ENCODE results near the gene RMP24.

The RMP24 gene

DNA sequence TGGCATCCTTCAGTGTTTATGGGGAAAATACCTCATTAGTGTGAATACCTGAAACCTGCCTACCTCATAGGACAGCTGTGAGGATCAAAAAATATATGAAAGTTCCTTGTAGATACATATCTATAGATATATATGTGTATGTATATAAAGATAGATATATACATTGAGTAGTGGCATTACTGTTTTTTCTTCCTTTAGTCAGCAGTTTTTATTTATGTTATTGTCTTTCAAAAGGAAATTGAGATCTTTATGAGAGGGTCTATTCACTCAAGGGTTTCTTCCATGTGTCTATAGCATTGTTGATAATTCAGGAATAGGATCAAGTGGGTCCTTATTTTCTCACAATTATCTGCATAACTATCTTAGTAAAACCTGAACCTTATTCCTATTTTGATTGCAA, 6.6 kb downstream of the RMP24 start:
- Histone ChIP-seq H3K4me3 (ENCODE audit: low read length) (no peak overlapping the region), H3K27me3 (replicated peaks; ENCODE audit: insufficient read depth, low read length) (no peaks in the 10 kb centered on the region), H3K9me3 (replicated peaks; ENCODE audit: insufficient read depth, low read length) (no peaks in the 10 kb centered on the region), H3K27ac (ENCODE audit: low read length) (no peak overlapping the region), H3K79me2 (ENCODE audit: low read length) (peaks cover 19% of the 10 kb centered on the region), H3K4me2 (ENCODE audit: low read depth, low read length) (no peak overlapping the region), H4K20me1 (ENCODE audit: insufficient read depth, low read length) (no peaks in the 10 kb centered on the region), H3F3A (ENCODE audit: insufficient read depth, low read length) (no peaks in the 10 kb centered on the region), H3K4me1 (ENCODE audit: low read length) (peaks cover 3% of the 10 kb centered on the region; the same call in 1 of the 2 replicates), H3K9ac (ENCODE audit: low read length) (no peak overlapping the region), H3K36me3 (replicated peaks; ENCODE audit: insufficient read depth, low read length) (peaks cover 12% of the 10 kb centered on the region; the same call in 1 of the 2 replicates), H2AFZ (ENCODE audit: low read length) (no peak overlapping the region), H3K9me2 (replicated peaks; ENCODE audit: insufficient read depth, low read length) (no peaks in the 10 kb centered on the region)
- DNase-seq, result no peak
- TF ChIP-seq EZH2phosphoT487 (IDR thresholded peaks at IDR 0.05; ENCODE audit: low read length) (no peak), EZH2 (optimal IDR thresholded peaks at IDR 0.05; ENCODE audit: low read depth, low read length) (no peak)
- TF ChIP-seq, protein P1, sequence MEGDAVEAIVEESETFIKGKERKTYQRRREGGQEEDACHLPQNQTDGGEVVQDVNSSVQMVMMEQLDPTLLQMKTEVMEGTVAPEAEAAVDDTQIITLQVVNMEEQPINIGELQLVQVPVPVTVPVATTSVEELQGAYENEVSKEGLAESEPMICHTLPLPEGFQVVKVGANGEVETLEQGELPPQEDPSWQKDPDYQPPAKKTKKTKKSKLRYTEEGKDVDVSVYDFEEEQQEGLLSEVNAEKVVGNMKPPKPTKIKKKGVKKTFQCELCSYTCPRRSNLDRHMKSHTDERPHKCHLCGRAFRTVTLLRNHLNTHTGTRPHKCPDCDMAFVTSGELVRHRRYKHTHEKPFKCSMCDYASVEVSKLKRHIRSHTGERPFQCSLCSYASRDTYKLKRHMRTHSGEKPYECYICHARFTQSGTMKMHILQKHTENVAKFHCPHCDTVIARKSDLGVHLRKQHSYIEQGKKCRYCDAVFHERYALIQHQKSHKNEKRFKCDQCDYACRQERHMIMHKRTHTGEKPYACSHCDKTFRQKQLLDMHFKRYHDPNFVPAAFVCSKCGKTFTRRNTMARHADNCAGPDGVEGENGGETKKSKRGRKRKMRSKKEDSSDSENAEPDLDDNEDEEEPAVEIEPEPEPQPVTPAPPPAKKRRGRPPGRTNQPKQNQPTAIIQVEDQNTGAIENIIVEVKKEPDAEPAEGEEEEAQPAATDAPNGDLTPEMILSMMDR (IDR thresholded peaks at IDR 0.05; ENCODE audit: low read length), result no peak

DNA sequence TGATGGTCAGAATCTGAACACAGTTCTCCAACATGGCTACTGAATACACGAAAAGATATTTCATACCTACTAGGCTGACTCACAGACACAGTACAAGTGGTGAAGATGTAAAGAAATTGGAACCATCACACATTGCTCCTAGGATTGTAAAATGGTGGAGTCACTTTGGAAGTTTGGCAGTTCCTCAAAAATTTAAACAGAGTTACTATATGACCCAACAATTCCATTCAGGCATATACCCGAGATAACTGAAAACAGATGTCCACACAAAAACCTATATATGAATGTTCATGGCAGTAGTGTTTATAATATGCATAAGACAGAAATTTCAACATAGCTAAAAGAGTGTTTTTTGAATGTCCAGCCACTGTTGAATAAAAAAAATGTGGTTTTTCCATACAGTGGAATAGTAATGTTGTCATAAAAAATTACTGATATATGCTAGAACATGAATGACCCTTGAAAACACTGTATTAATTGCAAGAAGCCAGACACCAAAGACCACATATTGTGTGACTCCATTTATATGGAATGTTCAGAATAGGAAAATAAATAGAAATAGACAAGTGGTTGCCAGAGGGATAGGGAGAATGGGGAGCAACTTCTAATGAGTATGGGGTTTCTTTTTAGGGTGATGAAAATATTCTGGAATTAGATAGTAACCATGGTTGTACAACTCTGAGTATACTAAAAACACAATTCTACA, 10.1 kb downstream of the RMP24 start:
- Histone ChIP-seq H3K36me3 (replicated peaks; ENCODE audit: insufficient read depth, low read length) (peaks cover 6% of the 10 kb centered on the region; the same call in 1 of the 2 replicates), H3K9me3 (replicated peaks; ENCODE audit: insufficient read depth, low read length) (no peaks in the 10 kb centered on the region), H3K4me3 (ENCODE audit: low read length) (no peak overlapping the region), H3K4me1 (ENCODE audit: low read length) (no peaks in the 10 kb centered on the region), H3F3A (ENCODE audit: insufficient read depth, low read length) (no peaks in the 10 kb centered on the region), H3K4me2 (ENCODE audit: low read depth, low read length) (no peak overlapping the region), H3K27me3 (replicated peaks; ENCODE audit: insufficient read depth, low read length) (no peaks in the 10 kb centered on the region), H3K9me2 (replicated peaks; ENCODE audit: insufficient read depth, low read length) (no peaks in the 10 kb centered on the region), H3K27ac (ENCODE audit: low read length) (no peak overlapping the region), H2AFZ (ENCODE audit: low read length) (no peak overlapping the region), H3K9ac (ENCODE audit: low read length) (no peak overlapping the region), H3K79me2 (ENCODE audit: low read length) (no peaks in the 10 kb centered on the region), H4K20me1 (ENCODE audit: insufficient read depth, low read length) (no peaks in the 10 kb centered on the region)
- DNase-seq, result no peak
- TF ChIP-seq, protein P1 (IDR thresholded peaks at IDR 0.05; ENCODE audit: low read length), result no peak
- TF ChIP-seq EZH2phosphoT487 (IDR thresholded peaks at IDR 0.05; ENCODE audit: low read length), result no peak
- TF ChIP-seq EZH2 (optimal IDR thresholded peaks at IDR 0.05; ENCODE audit: low read depth, low read length), result no peak

DNA sequence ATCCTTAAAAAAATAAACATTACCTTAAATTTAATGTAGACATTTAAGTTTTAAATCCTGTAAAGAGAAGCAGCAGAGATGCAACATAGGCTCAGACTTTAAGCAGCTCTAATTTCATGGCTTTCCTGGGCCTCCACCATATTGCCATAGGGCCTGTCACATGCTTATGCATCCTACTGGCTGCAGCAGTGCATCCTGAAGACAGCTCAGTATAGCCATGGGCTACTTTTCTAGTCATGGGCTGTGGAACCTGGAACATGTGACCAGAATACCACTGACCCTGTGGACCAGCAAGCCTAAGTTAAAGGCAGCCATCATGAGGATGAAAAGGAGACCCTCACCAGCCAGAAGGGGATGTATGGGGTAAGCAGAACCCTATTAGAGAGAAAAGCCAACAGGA, 10.7 kb downstream of the RMP24 start:
- DNase-seq, result no peak
- Histone ChIP-seq H2AFZ (ENCODE audit: low read length) (no peak overlapping the region), H3F3A (ENCODE audit: insufficient read depth, low read length) (no peaks in the 10 kb centered on the region), H3K4me1 (ENCODE audit: low read length) (no peaks in the 10 kb centered on the region), H3K9me2 (replicated peaks; ENCODE audit: insufficient read depth, low read length) (no peaks in the 10 kb centered on the region), H3K36me3 (replicated peaks; ENCODE audit: insufficient read depth, low read length) (peaks cover under 1% of the 10 kb centered on the region; the same call in 1 of the 2 replicates), H3K27ac (ENCODE audit: low read length) (no peak overlapping the region), H4K20me1 (ENCODE audit: insufficient read depth, low read length) (no peaks in the 10 kb centered on the region), H3K27me3 (replicated peaks; ENCODE audit: insufficient read depth, low read length) (no peaks in the 10 kb centered on the region), H3K79me2 (ENCODE audit: low read length) (no peaks in the 10 kb centered on the region), H3K9ac (ENCODE audit: low read length) (no peak overlapping the region), H3K4me2 (ENCODE audit: low read depth, low read length) (no peak overlapping the region), H3K9me3 (replicated peaks; ENCODE audit: insufficient read depth, low read length) (no peaks in the 10 kb centered on the region), H3K4me3 (ENCODE audit: low read length) (no peak overlapping the region)
- TF ChIP-seq EZH2phosphoT487 (IDR thresholded peaks at IDR 0.05; ENCODE audit: low read length) (no peak), EZH2 (optimal IDR thresholded peaks at IDR 0.05; ENCODE audit: low read depth, low read length) (no peak)
- TF ChIP-seq, protein P1 (IDR thresholded peaks at IDR 0.05; ENCODE audit: low read length), result no peak
